Neuronal stem cell (in vitro differentiated cells): Measurements from ENCODE around the gene PLCH2.

Experiments used
- DNase-seq: peaks from one replicate; pipeline ENCODE4 v3.0.0-alpha.2; 2013; ENCODE audit warnings: low spot score
- H2AFZ ChIP-seq: one replicate; pipeline ENCODE4 v1.6.1; 2013; ENCODE audit warnings: mild to moderate bottlenecking, low read length, inconsistent platforms
- H2AK5ac ChIP-seq: 2 replicates; pipeline ENCODE4 v1.6.1; 2013; ENCODE audit warnings: low read depth, mild to moderate bottlenecking, inconsistent platforms, low read length, moderate library complexity, mixed read lengths
- H2BK120ac ChIP-seq: 2 replicates; pipeline ENCODE4 v1.6.1; 2013; ENCODE audit warnings: low read depth, mild to moderate bottlenecking, inconsistent platforms, low read length, moderate library complexity, mixed read lengths
- H2BK12ac ChIP-seq: one replicate; pipeline ENCODE4 v1.6.1; 2013; ENCODE audit warnings: low read length, inconsistent platforms
- H2BK15ac ChIP-seq: 2 replicates; pipeline ENCODE4 v1.6.1; 2013; ENCODE audit warnings: mild to moderate bottlenecking, low read length, inconsistent platforms, mixed read lengths
- H2BK5ac ChIP-seq: one replicate; pipeline ENCODE4 v1.6.1; 2013; ENCODE audit warnings: inconsistent platforms, mild to moderate bottlenecking, low read length, moderate library complexity
- H3K14ac ChIP-seq: one replicate; pipeline ENCODE4 v1.6.1; 2013; ENCODE audit warnings: low read length, inconsistent platforms
- H3K18ac ChIP-seq: 2 replicates; pipeline ENCODE4 v1.6.1; 2013; ENCODE audit warnings: low read length, inconsistent platforms
- H3K23ac ChIP-seq: 2 replicates; pipeline ENCODE4 v1.6.1; 2013; ENCODE audit warnings: low read depth, mild to moderate bottlenecking, mixed read lengths, low read length, inconsistent platforms; ENCODE audit not compliant: poor library complexity
- H3K27ac ChIP-seq: replicated peaks from 3 replicates; pipeline ENCODE4 v1.5.1; 2013; ENCODE audit warnings: low read length, inconsistent platforms
- H3K27me3 ChIP-seq, 3 experiments: 2 replicates each; pipeline ENCODE4 v1.6.1; 2013; ENCODE audit warnings: low read length in 3 of 3, mild to moderate bottlenecking in 2 of 3, inconsistent platforms in 1 of 3, low read depth in 1 of 3, mixed read lengths in 1 of 3, moderate library complexity in 1 of 3; ENCODE audit not compliant: control insufficient read depth in 3 of 3, insufficient read depth in 3 of 3
- H3K36me3 ChIP-seq, 2 donors: replicated peaks in 1 of 2; 2 replicates each; pipeline ENCODE4 v1.6.1; 2013; ENCODE audit warnings: low read length in 2 of 2; ENCODE audit not compliant: control insufficient read depth in 2 of 2, insufficient read depth in 2 of 2
- H3K4ac ChIP-seq: 2 replicates; pipeline ENCODE4 v1.6.1; 2013; ENCODE audit warnings: inconsistent platforms, mild to moderate bottlenecking, low read length, moderate library complexity
- H3K4me1 ChIP-seq, 2 donors: 1 replicate in 1 of 2; 2 replicates in 1 of 2; pipeline ENCODE4 v1.6.1; 2013; ENCODE audit warnings: low read length in 2 of 2, low read depth in 1 of 2; ENCODE audit not compliant: control insufficient read depth in 2 of 2, insufficient read depth in 1 of 2
- H3K4me2 ChIP-seq: one replicate; pipeline ENCODE4 v1.6.1; 2013; ENCODE audit warnings: mild to moderate bottlenecking, low read length, inconsistent platforms; ENCODE audit not compliant: insufficient read depth, poor library complexity, severe bottlenecking
- H3K4me3 ChIP-seq, 2 donors: 2 replicates each; pipeline ENCODE4 v1.5.1; 2013; ENCODE audit warnings: low read length in 2 of 2, mild to moderate bottlenecking in 2 of 2, inconsistent platforms in 1 of 2, moderate library complexity in 1 of 2
- H3K79me1 ChIP-seq: one replicate; pipeline ENCODE4 v1.6.1; 2013; ENCODE audit warnings: low read depth, mild to moderate bottlenecking, inconsistent platforms, low read length, moderate library complexity
- H3K9ac ChIP-seq: one replicate; pipeline ENCODE4 v1.6.1; 2013; ENCODE audit warnings: mild to moderate bottlenecking, low read depth, low read length, inconsistent platforms; ENCODE audit not compliant: poor library complexity
- H3K9me3 ChIP-seq, 2 donors: replicated peaks in 1 of 2; 2 replicates each; pipeline versions ENCODE3 to v1.6.1; 2013; ENCODE audit warnings: low read length in 2 of 2, mild to moderate bottlenecking in 2 of 2, inconsistent platforms in 1 of 2, low read depth in 1 of 2, mixed read lengths in 1 of 2, moderate library complexity in 1 of 2; ENCODE audit not compliant: control insufficient read depth in 2 of 2, insufficient read depth in 1 of 2
- H4K8ac ChIP-seq: one replicate; pipeline ENCODE4 v1.6.1; 2013; ENCODE audit warnings: low read depth, mild to moderate bottlenecking, inconsistent platforms, low read length, moderate library complexity
- H4K91ac ChIP-seq: one replicate; pipeline ENCODE4 v1.6.1; 2013; ENCODE audit warnings: low read length, low read depth, mild to moderate bottlenecking, inconsistent platforms; ENCODE audit not compliant: poor library complexity
- WGBS, 2 donors: extraction: QIAGEN DNeasy Blood & Tissue Kit; methylation state at CpG; one replicate each; pipeline ENCODE4 v1.1.7; 2013; ENCODE audit warnings: missing lambda C conversion rate in 2 of 2, mixed read lengths in 1 of 2; ENCODE audit not compliant: insufficient read length in 2 of 2, insufficient replicate concordance in 1 of 2; ENCODE audit errors: extremely low coverage in 2 of 2; 5-methylcytosine and 5-hydroxymethylcytosine counted together

The PLCH2 gene

DNA sequence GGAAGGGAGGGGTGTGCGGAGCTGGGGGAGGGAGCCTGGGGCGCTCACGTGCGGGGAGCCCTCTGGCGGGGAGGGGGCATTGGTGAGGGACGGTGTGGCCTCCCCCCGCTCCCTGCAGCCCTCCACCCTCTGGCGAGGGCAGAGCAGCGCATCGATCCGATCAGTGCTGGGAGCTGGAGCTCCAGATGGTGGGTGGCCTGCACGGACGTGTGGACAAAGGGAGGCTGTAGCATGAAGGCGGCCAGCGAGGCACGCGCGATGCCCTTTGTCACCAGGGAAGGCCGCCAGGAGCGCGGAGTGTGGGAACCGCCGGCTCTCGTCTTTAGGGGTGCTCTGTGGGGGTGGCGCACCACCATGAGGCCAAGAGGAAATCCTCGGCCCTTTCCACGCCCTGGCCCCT is 59.4 kb downstream of the PLCH2 start:
- Histone ChIP-seq H3K4me2 (no peak overlapping the region), H2BK120ac (peak overlapping the region; percentile 84), H4K8ac (no peak overlapping the region), H3K36me3 (no peaks in the 10 kb centered on the region), H3K23ac (peak overlapping the region; percentile 87), H3K27ac (no peak overlapping the region), H3K27me3 (peaks cover 0 to 80% (median 6%) of the 10 kb centered on the region in 3 experiments), H3K9ac (peak overlapping the region; percentile 26), H3K79me1 (peaks cover 6% of the 10 kb centered on the region), H2BK5ac (peak overlapping the region; percentile 100), H3K9me3 (peaks cover 4 to 5% of the 10 kb centered on the region in 2 donors), H3K4ac (peak overlapping the region; percentile 87), H2BK12ac (peak overlapping the region; percentile 98), H2AFZ (no peak overlapping the region), H2BK15ac (peak overlapping the region; percentile 94), H3K18ac (peak overlapping the region; percentile 99), H3K4me1 (peaks cover 38 to 65% of the 10 kb centered on the region in 2 donors), H3K14ac (peak overlapping the region; percentile 66), H2AK5ac (peak overlapping the region; percentile 100), H4K91ac (peak overlapping the region; percentile 74), H3K4me3 (no peak overlapping the region)
- no peak for DNase-seq
- WGBS, 2 donors = no CpG with 5 or more reads among the region's 27 CpGs

DNA sequence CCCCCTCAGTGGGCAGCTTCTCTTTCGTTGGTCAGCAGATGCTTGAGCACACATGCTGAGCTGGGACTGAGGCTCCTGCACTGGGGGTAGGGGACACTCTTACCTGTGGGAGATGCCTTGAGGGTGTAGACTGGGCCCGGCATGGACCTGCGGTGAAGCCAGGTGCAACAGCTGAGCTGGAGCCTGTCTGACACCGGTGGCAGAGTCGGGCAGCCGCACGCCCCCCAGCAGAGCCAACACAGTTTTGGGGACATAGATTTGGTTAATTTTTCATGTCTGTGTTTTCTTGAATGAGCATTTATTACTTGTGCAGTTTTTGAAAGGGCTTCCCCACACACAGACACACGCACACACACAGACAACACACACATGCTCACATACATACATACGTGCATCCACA is 59.9 kb downstream of the PLCH2 start:
- no peaks in the 10 kb centered on the region for H3K36me3 ChIP-seq
- H3K4me2 ChIP-seq = no peak overlapping the region
- peak overlapping the region; percentile 94 for H2AK5ac ChIP-seq
- peaks cover 6% of the 10 kb centered on the region for H3K79me1 ChIP-seq
- peaks cover 4 to 5% of the 10 kb centered on the region in 2 donors for H3K9me3 ChIP-seq
- no peak overlapping the region for H3K27ac ChIP-seq
- H3K4me1 ChIP-seq = peaks cover 34 to 60% of the 10 kb centered on the region in 2 donors
- H3K4ac ChIP-seq = peak overlapping the region; percentile 87
- no peak overlapping the region for H2AFZ ChIP-seq
- H2BK5ac ChIP-seq = peak overlapping the region; percentile 100
- no peak overlapping the region for H3K9ac ChIP-seq
- WGBS, 2 donors = no CpG with 5 or more reads among the region's 9 CpGs
- DNase-seq = no peak
- H3K23ac ChIP-seq = peak overlapping the region; percentile 87
- peak overlapping the region; percentile 98 for H2BK12ac ChIP-seq
- peak overlapping the region; percentile 74 for H4K91ac ChIP-seq
- peak overlapping the region; percentile 84 for H2BK120ac ChIP-seq
- H3K14ac ChIP-seq = peak overlapping the region; percentile 33
- H2BK15ac ChIP-seq = peak overlapping the region; percentile 94
- peaks cover 0 to 74% (median 6%) of the 10 kb centered on the region in 3 experiments for H3K27me3 ChIP-seq
- no peak overlapping the region for H4K8ac ChIP-seq
- peak overlapping the region; percentile 99 for H3K18ac ChIP-seq
- H3K4me3 ChIP-seq = no peak overlapping the region

DNA sequence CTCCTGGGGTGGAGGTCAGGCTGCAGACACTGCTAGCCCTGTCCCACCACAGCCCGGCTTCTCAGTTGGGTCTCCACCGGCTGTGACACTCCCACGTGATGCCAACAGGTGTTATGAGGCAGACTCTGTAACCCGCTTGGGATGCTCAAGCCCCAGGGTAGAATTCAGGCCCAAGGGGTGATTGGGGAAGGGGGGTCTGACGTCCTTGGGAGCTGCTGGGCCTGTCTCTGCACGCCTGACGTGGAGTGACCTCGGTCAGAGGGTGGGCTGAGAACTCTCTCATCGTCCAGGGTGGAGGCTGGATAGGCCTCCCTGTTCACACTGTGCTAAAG is 61.7 kb downstream of the PLCH2 start:
- Histone ChIP-seq H3K4ac (no peak overlapping the region), H2AK5ac (peak overlapping the region; percentile 98), H2AFZ (no peak overlapping the region), H3K18ac (peak overlapping the region; percentile 44), H2BK120ac (peak overlapping the region; percentile 17), H4K91ac (peak overlapping the region; percentile 74), H3K4me1 (peaks cover 33 to 60% of the 10 kb centered on the region in 2 donors), H3K36me3 (no peaks in the 10 kb centered on the region), H3K9me3 (peaks cover 4 to 5% of the 10 kb centered on the region in 2 donors), H3K79me1 (peaks cover 12% of the 10 kb centered on the region), H2BK12ac (peak overlapping the region; percentile 93), H2BK15ac (peak overlapping the region; percentile 69), H3K27ac (no peak overlapping the region), H3K14ac (peak overlapping the region; percentile 91), H3K4me3 (no peak overlapping the region), H3K4me2 (no peak overlapping the region), H3K23ac (no peak overlapping the region), H3K9ac (no peak overlapping the region), H3K27me3 (peaks cover 0 to 59% (median 6%) of the 10 kb centered on the region in 3 experiments), H2BK5ac (peak overlapping the region; percentile 96), H4K8ac (no peak overlapping the region)
- no peak for DNase-seq
- no CpG with 5 or more reads among the region's 9 CpGs for whole genome bisulfite sequencing, 2 donors

DNA sequence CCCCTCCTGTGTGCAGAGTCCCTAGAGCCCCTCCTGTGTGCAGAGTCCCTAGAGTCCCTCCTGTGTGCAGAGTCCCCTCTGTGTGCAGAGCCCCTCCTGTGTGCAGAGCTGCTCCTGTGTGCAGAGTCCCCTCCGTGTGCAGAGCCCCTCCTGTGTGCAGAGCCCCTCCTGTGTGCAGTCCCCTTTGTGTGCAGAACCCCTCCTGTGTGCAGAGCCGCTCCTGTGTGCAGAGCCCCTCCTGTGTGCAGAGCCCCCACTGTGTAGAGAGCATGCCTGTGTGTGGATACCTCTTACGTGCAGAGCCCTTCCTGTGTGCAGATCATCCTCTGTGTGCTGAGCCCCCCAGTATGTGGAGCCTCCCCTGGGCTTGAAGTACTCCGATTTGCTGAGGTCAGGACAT is 62.3 kb downstream of the PLCH2 start:
- Histone ChIP-seq H2BK5ac (peak overlapping the region; percentile 96), H3K4me2 (no peak overlapping the region), H3K14ac (no peak overlapping the region), H4K91ac (peak overlapping the region; percentile 34), H2AFZ (no peak overlapping the region), H3K23ac (no peak overlapping the region), H4K8ac (no peak overlapping the region), H3K36me3 (no peaks in the 10 kb centered on the region), H3K4me1 (peaks cover 34 to 60% of the 10 kb centered on the region in 2 donors), H3K9me3 (peaks cover 4 to 5% of the 10 kb centered on the region in 2 donors), H2BK15ac (peak overlapping the region; percentile 69), H2AK5ac (peak overlapping the region; percentile 99), H3K18ac (peak overlapping the region; percentile 94), H3K4ac (no peak overlapping the region), H2BK120ac (peak overlapping the region; percentile 18), H2BK12ac (peak overlapping the region; percentile 99), H3K4me3 (no peak overlapping the region), H3K9ac (no peak overlapping the region), H3K79me1 (peaks cover 12% of the 10 kb centered on the region), H3K27me3 (peaks cover 0 to 56% (median 6%) of the 10 kb centered on the region in 3 experiments), H3K27ac (no peak overlapping the region)
- DNase-seq = no peak
- WGBS, 2 donors = no CpG with 5 or more reads among the region's 4 CpGs
